Endothelial cell of umbilical vein (primary cell): ENCODE measurements around the gene BPHL. TPM values are rescaled to one million over a fixed set of nuclear protein-coding genes. Genes with fewer than 3 reads are reported as not detected.

ENCODE experiments used
- BruUV-seq: library from RNA; stranded (reverse); fragments of 400-500 nt; replicated peaks from 2 replicates; lab custom pipeline; 2021; lab: Mats Ljungman, UMichigan
- CTCF ChIA-PET: fragments of 300-600, 350-600 bp; sonication (Branson Sonifier 250); formaldehyde crosslinking; loops from one replicate; lab custom pipeline; 2021; ENCODE audit warnings: antibody characterized with exemption, inconsistent platforms; lab: Charles Lee
- POLR2A ChIA-PET: fragments of 300-600, 350-600 bp; sonication (Branson Sonifier 250); formaldehyde crosslinking; loops from one replicate; lab custom pipeline; 2021; ENCODE audit warnings: antibody characterized with exemption, inconsistent platforms; lab: Charles Lee
- DNase-seq: peaks from one replicate; pipeline ENCODE4 v3.0.0-alpha.2; 2011; ENCODE audit warnings: low read depth, low spot score
- FAIRE-seq: peaks from 2 replicates; lab custom pipeline; 2011; peaks lifted over from hg19 to GRCh38; lab: Jason Lieb, UNC
- H2AFZ ChIP-seq: 2 replicates; pipeline ENCODE4 v1.6.0; 2012; ENCODE audit warnings: low read depth, low read length, control low read depth, inconsistent platforms
- H3K27ac ChIP-seq: 2 replicates; pipeline ENCODE4 v1.5.1; 2011; ENCODE audit warnings: low read depth, mild to moderate bottlenecking, control low read depth, low read length, moderate library complexity; ENCODE audit not compliant: insufficient read depth
- H3K27me3 ChIP-seq, 2 experiments: 2 replicates each; pipeline versions ENCODE4 v1.6.0 to v1.6.1; 2011; ENCODE audit warnings: low read length in 2 of 2, mixed read lengths in 1 of 2; ENCODE audit not compliant: control insufficient read depth in 2 of 2, insufficient read depth in 2 of 2
- H3K36me3 ChIP-seq, 2 experiments: 2 replicates in 1 of 2; 3 replicates in 1 of 2; pipeline ENCODE4 v1.5.1; 2011; ENCODE audit warnings: low read length in 2 of 2, mild to moderate bottlenecking in 1 of 2, moderate library complexity in 1 of 2; ENCODE audit not compliant: control insufficient read depth in 2 of 2, insufficient read depth in 2 of 2; ENCODE audit errors: extremely low read depth in 1 of 2
- H3K4me1 ChIP-seq: 3 replicates; pipeline ENCODE4 v1.5.1; 2011; ENCODE audit warnings: mild to moderate bottlenecking, low read length; ENCODE audit not compliant: control insufficient read depth, insufficient read depth; ENCODE audit errors: extremely low read depth
- H3K4me2 ChIP-seq: 2 replicates; pipeline ENCODE4 v1.6.1; 2011; ENCODE audit warnings: low read length, control low read depth, mixed read lengths; ENCODE audit not compliant: insufficient read depth
- H3K4me3 ChIP-seq, 3 experiments: fragments of 200-600 bp in 1 of 3; sonication (generic), shearing (Covaris generic) in 1 of 3; replicated peaks in 1 of 3; 2 replicates each; pipeline ENCODE4 v1.5.1; 2011 to 2016; ENCODE audit warnings: control low read depth in 3 of 3, low read length in 3 of 3, mild to moderate bottlenecking in 2 of 3, inconsistent platforms in 1 of 3, low read depth in 1 of 3, moderate library complexity in 1 of 3; ENCODE audit not compliant: insufficient read depth in 1 of 3
- H3K79me2 ChIP-seq: 2 replicates; pipeline ENCODE4 v1.6.0; 2012; ENCODE audit warnings: low read length, inconsistent platforms; ENCODE audit not compliant: control insufficient read depth, insufficient read depth
- H3K9ac ChIP-seq: replicated peaks from 2 replicates; pipeline ENCODE3; 2011; ENCODE audit warnings: low read length, control low read depth; ENCODE audit not compliant: insufficient read depth; ENCODE audit errors: extremely low read depth
- H3K9me1 ChIP-seq: replicated peaks from 3 replicates; pipeline ENCODE4 v1.6.0; 2011; ENCODE audit warnings: mild to moderate bottlenecking, low read length; ENCODE audit not compliant: control insufficient read depth, insufficient read depth; ENCODE audit errors: extremely low read depth
- H3K9me3 ChIP-seq: replicated peaks from 2 replicates; pipeline ENCODE4 v1.5.1; 2012; ENCODE audit warnings: low read length, inconsistent platforms; ENCODE audit not compliant: control insufficient read depth, insufficient read depth
- H4K20me1 ChIP-seq: replicated peaks from 2 replicates; pipeline ENCODE3; 2011; ENCODE audit warnings: mild to moderate bottlenecking, low read length; ENCODE audit not compliant: control insufficient read depth, insufficient read depth; ENCODE audit errors: extremely low read depth
- CTCF ChIP-seq, 2 donors: IDR thresholded peaks; 1 replicate in 1 of 2; 2 replicates in 1 of 2; pipeline ENCODE4 v1.5.1; 2011; ENCODE audit warnings: low read length in 2 of 2, mild to moderate bottlenecking in 2 of 2, moderate library complexity in 2 of 2, control low read depth in 1 of 2, inconsistent platforms in 1 of 2, low read depth in 1 of 2; ENCODE audit not compliant: insufficient read depth in 1 of 2; ENCODE audit errors: extremely low read depth in 1 of 2
- EZH2 ChIP-seq: IDR thresholded peaks from 2 replicates; pipeline ENCODE4 v1.6.1; 2012; ENCODE audit warnings: borderline replicate concordance, low read depth, mild to moderate bottlenecking, moderate library complexity, low read length, inconsistent platforms; ENCODE audit not compliant: severe bottlenecking
- FOS ChIP-seq: IDR thresholded peaks from 2 replicates; pipeline ENCODE4 v1.6.1; 2011; ENCODE audit warnings: mild to moderate bottlenecking, low read length, moderate library complexity, borderline replicate concordance; ENCODE audit not compliant: insufficient read depth
- GATA2 ChIP-seq: IDR thresholded peaks from 2 replicates; pipeline ENCODE4 v1.7.0; 2011; ENCODE audit warnings: low read depth, mild to moderate bottlenecking, moderate library complexity, mixed read lengths, low read length; ENCODE audit not compliant: insufficient read length, insufficient read depth
- JUN ChIP-seq: IDR thresholded peaks from 2 replicates; pipeline ENCODE4 v1.6.1; 2011; ENCODE audit warnings: borderline replicate concordance, low read depth; ENCODE audit not compliant: insufficient read length, insufficient read depth
- MYC ChIP-seq: IDR thresholded peaks from one replicate; pipeline ENCODE4 v1.6.1; 2011; ENCODE audit warnings: mild to moderate bottlenecking, low read depth, low read length
- POLR2A ChIP-seq: IDR thresholded peaks from 2 replicates; pipeline ENCODE4 v1.6.1; 2012; ENCODE audit warnings: low read depth, mild to moderate bottlenecking, control low read depth, low read length
- POLR2AphosphoS5 ChIP-seq: IDR thresholded peaks from 2 replicates; pipeline ENCODE4 v1.6.1; 2012; ENCODE audit warnings: low read depth, mild to moderate bottlenecking, control low read depth, low read length, moderate library complexity; ENCODE audit not compliant: insufficient read depth
- dilution Hi-C: fragments of 300-500 bp; cut with MboI; formaldehyde crosslinking; loops from one replicate; pipeline ENCODE4 v1.15.0; 2019; ENCODE audit warnings: low sequenced_read_pairs; ENCODE audit not compliant: extremely low pct_ligation_motif_present
- intact Hi-C: fragments of 100-400 bp; cut with micrococcal nuclease; formaldehyde crosslinking; loops from one replicate; pipeline ENCODE4 v1.10.0; 2022
- polyA plus RNA-seq, 4 experiments: library from polyadenylated mRNA; depleted of rRNA in 3 of 4; stranded (reverse) in 3 of 4; unstranded in 1 of 4; fragments of >200 nt; gene quantifications; 2 replicates each; pipeline versions ENCODE4 v1.2.1 to v1.2.3, GENCODE V29; 2011 to 2012; ENCODE audit warnings: missing spikeins in 1 of 4
- total RNA-seq: library from RNA; stranded (reverse); gene quantifications from 2 replicates; pipeline ENCODE4 v1.2.3, GENCODE V29; 2021
- TF ChIP-seq, protein P1 (sequence below): IDR thresholded peaks from 2 replicates; pipeline ENCODE4 v1.6.1; 2011; ENCODE audit not compliant: insufficient read depth, insufficient read length

BPHL gene
- total and polyA plus RNA-seq, 2 donors (not counting 3 experiments of a cell fraction or from before 2014, with no cell fraction given), result 12.3 to 14.8 TPM

DNA sequence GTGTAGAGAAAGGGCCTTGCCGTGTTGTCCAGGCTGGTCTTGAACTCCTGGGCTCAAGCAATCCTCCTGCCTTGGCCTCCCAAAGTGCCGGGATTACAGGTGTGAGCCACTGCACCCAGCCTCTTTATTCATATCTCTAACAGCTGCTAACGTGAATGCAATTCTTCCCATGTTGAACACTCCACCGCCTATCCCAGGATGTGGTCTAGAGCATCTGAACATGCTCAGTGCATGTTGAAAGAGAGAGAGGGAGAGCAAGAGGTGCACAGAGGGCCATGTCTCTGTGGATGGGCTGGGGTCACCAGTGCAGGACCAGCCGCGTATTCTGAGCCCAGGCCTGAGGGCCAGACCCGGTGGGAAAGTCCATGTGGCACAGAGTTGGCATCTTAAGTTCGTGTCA is 26.1 kb downstream of the BPHL start:
- H3K4me3 ChIP-seq, result no peak overlapping the region
- H3K79me2 ChIP-seq, result no peaks in the 10 kb centered on the region
- TF ChIP-seq POLR2A, result no peak
- no peak for TF ChIP-seq MYC
- no peak for TF ChIP-seq FOS
- TF ChIP-seq GATA2, result no peak
- TF ChIP-seq EZH2, result no peak
- TF ChIP-seq, protein P1, sequence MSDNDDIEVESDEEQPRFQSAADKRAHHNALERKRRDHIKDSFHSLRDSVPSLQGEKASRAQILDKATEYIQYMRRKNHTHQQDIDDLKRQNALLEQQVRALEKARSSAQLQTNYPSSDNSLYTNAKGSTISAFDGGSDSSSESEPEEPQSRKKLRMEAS, result no peak
- TF ChIP-seq POLR2AphosphoS5, result no peak
- no peak for TF ChIP-seq CTCF (IDR thresholded peaks at IDR 0.05; ENCODE audit: extremely low read depth in 1 of 2, insufficient read depth in 1 of 2, low read depth in 1 of 2, low read length in 2 of 2)
- TF ChIP-seq JUN, result no peak
- DNase-seq (no peak), FAIRE-seq (no peak)
- ChIA-PET CTCF (interaction anchor here (1.0 kb wide), 1 partner anchor 107 kb away, joined by 3 read pairs; no protein-coding TSS in a partner anchor), POLR2A (no interaction called here)
- no peaks in the 10 kb centered on the region for H4K20me1 ChIP-seq
- no peaks in the 10 kb centered on the region for H3K4me1 ChIP-seq
- peaks cover 0 to 3% of the 10 kb centered on the region in 2 experiments for H3K36me3 ChIP-seq
- dilution Hi-C loops, result no loop called here
- intact Hi-C loops, result no loop called here
- H3K27me3 ChIP-seq, result no peaks in the 10 kb centered on the region
- no peak overlapping the region for H3K9ac ChIP-seq
- H3K4me2 ChIP-seq, result no peak overlapping the region
- no peaks in the 10 kb centered on the region for H3K9me1 ChIP-seq
- no peaks in the 10 kb centered on the region for H3K9me3 ChIP-seq
- no TSS peak for BruUV-seq
- H2AFZ ChIP-seq, result no peak overlapping the region
- H3K27ac ChIP-seq, result no peak overlapping the region
